CD4-positive, alpha-beta T cell treated with Interferon gamma for 1 hour (primary cell): ENCODE measurements around the gene DSCAM.

Experiments used
- DNase-seq: peaks from one replicate; pipeline ENCODE4 v3.0.0-alpha.2; 2020

Gene DSCAM

DNA sequence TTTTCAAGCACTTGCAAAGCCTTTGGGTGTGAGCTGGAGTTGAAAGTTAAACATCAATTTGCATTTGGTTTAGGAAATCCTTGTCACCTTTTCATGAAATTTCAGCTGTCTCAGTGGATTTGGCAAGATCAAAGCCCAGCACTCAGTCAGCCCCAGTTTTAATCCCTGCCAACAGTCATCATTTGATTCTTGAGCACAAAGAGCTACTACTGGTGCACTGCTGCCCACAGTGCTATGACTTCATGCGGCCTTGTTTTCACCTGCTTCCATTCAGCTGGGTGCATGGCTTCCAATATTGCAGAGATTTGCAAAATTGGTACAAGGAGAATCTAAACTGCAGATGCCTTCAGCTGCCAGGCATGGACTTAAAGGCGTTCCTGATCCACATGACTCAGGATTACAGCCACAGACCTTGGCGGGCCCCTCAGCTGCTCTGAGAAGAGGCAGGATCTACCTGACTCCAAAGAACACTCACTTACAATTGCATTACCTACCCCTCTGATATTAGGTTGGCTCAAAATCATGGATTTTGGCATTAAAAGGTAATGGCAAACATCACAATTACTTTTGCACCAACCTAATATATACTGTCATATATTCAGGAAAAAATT, 259.1 kb downstream of the DSCAM start:
- no peak for DNase-seq

DNA sequence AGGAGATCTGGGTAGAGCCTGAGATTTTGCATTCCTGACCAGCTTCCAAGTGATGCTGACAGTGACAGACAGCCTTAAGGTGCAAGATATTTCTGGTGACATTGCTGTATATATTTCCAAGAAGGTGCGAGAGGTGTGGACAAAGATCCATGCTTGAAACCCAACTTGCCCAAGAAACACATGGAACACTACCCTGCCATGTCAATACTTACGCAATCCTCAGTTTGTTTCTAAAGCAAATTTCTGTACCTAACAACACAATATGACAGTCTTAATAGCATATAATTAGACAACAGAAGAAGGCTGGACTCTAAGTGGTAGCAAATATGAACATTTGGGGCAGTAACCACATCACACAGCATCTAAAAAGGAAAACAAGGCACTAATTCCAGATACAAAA, 260.4 kb downstream of the DSCAM start:
- DNase-seq: no peak

DNA sequence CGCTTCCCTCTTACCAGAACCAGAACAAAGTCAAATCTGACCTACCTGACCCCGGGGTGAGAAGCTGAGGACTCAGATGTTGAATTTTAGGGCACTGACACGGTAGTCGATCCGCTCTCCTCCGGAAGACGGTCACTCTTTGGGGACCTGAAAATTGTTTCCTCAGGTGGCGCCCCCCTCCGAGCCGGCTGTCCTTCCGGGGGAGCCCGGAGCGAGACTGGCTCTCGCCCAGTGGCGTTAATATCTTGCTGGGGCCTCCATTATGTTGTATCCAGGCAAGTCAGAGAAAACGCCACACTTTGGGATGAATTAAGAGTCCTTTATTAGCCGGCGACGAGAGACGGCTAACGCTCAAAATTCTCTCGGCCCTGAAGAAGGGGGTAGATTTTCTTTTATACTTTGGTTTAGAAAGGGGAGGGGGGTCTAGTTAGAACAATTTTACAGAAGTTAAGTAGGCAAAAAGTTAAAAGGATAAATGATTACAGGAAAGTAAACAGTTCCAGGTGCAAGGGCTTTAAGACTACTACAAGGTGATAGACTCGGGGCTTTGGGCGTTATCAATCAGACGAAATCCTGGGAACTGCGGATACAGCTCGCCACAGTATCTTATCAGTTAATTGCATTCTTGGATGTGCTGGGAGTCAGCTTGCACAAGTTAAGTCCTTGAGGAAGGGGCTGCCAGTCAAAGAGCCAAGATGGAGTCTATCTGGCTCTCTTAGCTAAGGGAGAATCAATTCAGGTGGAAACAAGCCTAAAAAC, 269.5 kb downstream of the DSCAM start:
- DNase-seq: no peak

DNA sequence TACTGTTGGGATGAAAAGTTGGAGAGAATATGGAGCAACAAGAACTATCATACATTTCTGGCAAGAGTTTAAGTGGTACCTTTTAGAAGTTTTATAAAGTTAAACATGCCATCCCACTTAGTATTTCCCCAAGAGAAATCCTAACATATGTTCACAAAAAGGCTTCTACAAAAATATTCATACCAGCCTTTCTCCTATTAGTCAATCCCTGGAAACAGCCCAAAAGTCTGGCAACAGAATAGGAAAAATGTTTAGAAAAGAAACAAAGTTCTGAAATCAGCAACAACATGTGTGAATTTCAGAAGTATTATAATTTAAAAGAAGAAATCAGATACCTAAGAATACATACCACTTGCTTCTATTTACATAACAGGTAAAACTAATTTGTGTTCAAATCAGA, 271.0 kb downstream of the DSCAM start:
- no peak for DNase-seq

DNA sequence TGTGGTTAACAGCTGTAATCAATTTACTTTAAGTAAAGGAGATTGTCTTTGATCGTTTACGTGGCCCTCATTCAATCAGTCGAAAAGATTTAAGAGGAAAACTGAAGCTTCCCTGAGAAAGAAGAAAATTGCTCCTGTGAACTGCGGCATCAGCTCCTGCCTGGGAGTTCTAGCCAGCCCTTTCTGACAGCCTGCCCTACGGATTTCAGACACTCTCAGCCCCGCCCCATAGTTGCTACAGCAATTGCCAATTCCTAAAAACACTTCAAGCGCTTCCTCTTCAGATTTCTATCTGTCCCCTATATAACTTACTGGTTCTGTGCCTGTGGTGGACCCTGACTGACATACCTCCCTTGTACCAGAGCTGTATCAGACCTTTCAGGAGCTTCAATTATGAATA, 277.6 kb downstream of the DSCAM start:
- no peak for DNase-seq

DNA sequence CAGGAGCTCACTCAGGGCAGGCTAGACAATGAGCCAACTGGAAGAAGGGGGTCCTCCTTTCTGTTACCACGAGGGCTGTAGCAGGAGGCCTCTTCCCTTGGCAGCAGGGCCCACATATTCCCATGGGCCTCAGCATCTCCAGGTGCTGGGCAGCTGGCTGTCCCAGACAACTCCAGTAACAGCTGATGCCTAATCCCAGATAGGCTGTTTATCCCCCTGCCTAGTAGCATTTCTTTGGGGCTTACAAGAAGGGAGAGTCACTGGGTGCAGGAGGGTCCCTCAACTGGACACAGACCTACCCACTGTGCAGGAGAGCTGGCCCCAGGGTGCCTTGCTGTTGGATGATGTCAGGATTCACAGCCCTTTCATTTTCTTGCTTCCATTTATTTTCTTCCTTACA, 278.2 kb downstream of the DSCAM start:
- DNase-seq: no peak

DNA sequence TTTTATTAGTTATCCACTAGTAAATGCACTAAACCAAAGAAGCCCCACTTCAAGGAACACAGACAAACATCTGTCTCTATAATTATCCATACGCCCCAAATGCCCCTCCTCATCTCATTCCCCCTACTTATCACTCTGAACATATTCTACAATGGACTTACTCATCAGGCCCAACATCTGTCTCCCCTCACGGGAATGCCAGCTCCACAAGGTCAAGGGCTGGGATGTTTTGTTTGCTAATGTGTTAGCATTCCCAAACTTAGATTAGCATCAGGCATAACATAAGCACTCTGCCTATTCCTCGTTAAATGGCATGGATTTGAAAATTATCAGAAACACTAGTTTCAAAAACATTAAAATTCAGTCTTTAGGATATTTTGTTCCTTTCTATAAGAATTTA, 279.5 kb downstream of the DSCAM start:
- no peak for DNase-seq

DNA sequence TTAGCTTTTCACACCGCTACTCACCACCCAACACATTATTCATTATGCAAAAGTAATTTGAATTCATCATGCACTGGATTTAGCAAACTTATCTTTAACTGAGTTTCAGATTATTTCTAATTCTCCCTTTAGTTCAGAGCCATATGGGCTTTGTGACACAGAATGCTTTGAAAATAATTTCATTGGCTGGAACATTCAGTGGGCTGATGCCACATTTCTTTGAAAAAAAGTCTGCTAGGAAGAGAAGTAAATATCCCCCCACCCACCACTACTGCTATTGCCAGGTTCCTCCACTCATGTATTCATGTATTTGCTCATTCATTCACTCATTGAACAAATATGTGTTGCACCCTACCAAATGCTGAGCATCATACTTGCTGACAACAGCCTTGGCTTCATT, 280.5 kb downstream of the DSCAM start:
- no peak for DNase-seq

DNA sequence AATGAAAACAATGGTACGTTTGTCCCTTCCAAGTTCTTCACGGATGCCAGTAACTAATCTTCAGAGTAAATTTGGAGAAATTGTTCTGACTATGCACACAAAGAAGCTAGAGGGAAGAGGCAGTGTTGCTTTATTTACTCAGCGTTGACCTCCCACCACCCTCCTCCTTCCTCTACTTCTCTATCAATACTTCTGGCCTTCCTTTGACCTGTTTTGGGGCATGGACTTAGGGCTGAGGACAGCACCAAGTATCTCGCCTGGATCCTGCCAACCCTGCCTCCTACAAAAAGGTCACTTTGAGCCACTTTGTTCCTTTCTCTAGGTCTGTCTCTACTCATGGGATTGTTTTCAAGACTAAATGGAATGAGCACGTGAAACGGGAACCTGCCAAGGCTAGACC, 282.6 kb downstream of the DSCAM start:
- DNase-seq: no peak

DNA sequence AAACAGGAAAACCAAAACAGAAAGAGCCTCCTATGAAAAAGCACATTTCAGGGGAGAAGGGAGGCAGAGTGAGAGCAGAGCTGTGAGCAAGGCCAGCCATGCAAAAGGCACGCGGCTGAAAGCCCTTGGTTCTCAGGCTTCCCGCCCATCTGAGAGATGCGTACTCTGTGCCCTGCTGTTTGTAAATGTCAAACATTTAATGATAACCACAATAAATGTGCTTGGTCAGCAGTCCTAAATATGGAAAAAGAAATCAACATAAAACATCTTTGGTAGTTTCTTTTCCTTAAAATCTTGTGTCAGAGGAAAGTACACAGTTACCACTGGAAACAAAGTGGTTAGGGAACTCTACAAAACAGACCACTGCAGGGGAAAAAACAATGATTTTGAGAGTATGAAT, 283.1 kb downstream of the DSCAM start:
- DNase-seq: no peak

DNA sequence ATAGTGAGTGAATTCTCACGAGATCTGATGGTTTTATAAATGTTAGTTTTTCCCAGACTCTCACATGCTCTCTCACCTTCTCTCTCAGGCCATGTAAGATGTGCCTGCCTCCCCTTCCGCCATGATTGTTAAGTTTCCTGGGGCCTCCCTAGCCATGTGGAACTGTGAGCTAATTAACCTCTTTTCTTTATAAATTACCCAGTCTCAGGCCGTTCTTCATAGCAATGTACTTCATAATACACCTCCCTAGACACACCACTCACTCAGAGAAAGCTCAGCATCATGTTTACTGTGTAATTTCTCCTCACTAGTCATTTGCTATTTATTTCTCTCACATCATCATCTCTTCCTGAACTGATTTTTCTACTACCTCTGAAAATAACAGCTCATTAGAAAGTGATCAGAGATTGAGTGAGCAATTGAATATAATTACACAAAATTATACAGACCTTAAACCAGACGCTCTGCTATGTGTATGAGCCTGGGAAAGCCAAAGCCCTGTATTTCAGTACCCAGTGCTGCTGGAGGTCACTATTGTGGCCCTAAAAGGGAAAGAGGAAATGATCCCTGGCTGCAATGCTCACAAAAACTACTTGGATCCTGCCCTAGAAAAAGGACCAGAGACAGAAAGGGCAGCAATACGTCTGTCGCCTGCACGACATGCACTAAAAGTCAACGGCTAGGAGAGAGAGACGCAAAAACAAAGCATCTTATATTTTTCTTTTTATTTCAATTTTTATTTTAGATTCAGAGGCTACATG, 284.5 kb downstream of the DSCAM start:
- no peak for DNase-seq

DNA sequence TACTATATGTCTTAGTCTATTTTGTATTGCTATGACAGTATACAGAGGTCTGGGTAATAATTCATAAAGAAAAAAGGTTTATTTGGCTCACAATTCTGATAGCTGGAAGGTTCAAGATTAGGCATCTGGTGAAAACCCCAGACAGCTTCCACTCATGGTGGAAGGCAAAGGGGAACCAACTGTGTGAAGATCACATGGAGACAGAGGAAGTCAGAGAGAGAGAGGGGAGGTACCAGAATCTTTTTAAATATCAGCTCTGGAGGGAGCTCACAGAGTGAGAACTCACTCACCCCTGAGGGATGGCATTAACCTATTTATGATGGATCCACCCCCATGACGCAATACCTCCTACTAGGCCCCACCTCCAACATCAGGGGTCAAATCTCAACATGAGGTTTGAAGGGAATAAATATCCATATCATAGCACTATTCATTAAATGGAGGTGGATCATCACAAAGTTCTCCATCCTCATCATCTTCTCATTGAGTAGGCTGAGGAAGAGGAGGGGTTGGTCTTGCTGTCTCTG, 290.5 kb downstream of the DSCAM start:
- no peak for DNase-seq

DNA sequence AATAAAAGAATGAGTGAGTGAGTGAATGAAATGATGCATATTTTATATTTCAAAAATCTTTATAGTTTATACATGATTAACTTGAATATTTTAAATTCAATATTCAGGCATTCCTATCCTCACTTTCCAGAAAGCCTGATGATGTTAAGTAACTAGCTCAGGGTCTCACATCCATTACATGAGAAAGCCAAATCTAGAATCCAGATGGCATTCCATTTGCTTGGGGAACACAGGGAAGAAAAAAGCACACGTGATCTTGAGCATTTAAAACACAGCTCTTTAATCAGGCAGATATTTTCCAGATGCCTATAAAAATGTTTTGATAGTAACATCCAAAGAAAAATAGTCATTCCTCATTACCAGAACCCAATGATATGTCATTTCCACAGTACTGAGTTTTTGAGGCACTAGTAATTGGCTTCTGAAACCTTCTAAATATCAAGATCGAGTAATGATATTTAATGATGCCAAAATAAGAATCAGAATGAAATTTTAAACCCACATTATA, 291.9 kb downstream of the DSCAM start:
- DNase-seq: no peak

DNA sequence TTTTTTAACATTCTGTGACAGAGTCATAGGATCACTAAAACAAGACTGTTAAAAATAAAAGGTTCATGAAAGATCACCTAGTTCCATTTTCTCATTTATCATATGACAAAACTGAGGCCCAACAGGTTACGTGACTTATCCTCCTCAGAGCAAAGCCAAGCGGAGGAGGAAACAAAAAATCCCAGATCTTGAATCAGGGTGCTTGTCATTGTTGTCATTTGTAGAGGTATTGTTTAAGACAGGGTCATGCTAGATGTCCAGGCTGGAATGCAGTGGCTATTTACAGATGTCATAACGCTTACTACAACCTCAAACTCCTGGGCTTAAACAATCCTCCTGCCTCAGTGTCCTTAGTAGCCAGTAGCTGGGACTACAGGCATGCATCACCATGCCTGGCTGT, 293.2 kb downstream of the DSCAM start:
- no peak for DNase-seq

DNA sequence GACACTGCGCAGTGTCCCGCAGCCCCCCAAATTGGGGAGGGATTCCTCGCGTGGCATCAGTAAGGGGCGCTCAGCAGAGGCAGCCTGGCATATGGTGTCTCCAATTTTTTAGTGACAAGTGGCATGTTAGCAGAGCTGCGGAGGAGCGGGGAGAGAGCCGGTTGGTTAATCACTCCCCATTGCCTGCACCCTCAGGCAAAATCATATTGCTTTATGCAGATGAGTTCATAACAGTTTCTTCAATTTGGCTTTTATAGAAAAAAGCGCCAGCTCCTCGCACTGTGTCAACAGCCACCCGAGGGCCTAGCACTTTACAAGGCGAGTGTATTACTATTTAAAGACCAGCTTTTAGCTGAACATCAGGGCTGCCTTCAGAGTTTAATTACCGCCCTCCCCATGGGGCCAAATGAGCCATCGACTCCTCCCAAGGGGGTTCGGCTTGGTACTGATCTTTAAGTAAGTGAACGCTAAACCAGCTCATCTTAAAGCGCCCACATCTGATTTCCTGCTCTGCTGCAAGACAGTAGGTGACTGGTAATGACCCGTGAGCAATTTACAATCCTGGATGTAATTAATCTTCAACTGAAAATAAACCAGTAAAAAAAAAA, 298.9 kb downstream of the DSCAM start:
- no peak for DNase-seq

DNA sequence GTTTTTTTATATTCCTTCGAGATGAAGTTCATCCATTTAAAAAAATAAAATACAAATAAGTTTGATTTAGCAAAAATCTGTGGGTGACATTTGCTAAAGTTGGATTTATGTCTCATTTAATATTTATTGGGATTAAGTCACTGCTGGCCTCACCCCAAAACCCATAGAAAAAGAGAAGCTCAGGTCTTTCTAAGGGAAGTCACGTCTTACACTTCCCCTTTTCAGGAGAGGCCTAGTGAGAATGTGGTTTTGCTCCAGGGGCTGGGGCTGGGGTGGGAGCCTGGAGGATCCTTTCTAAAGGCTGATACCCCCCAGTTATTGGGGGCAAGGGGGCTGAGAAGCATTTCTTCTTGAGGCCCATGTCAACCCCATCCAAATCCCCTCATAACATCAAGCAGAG, 300.3 kb downstream of the DSCAM start:
- no peak for DNase-seq

DNA sequence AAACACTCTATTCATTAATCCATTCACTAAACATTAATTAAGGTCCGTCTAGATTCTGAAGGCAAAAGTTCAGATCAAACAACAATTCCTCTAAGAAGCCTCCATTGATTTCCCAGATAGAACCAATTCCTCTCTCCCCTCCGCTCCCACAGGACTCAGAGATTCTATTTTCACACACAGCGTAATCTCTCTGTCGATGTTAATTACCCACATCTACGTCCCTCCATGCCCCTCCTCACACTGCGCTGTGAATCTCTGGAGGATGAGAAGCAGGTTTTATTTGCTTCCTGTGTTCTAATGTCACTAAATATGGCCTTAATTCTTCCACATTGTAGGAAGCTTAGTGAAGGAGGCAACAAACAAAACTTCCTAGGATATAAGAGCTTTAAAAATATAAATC, 306.7 kb downstream of the DSCAM start:
- no peak for DNase-seq

DNA sequence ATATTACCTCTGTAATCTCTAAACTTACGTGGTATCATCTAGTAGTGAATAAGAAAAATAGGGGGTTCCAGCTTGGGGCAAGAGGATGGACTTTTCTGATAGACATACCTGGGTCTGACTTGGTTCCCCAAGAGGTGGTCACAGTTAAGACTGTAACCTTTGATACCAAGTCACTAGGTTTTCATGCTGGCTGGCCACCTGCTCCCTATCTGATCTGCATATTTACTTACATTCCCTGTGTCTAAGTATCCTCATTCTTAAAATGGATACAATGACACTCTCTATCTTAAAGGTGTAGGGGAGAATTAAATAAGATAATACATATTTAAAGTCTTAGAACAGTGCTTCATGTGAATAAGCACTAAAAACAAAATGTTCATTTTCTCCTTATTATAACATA, 312.1 kb downstream of the DSCAM start:
- DNase-seq: no peak

DNA sequence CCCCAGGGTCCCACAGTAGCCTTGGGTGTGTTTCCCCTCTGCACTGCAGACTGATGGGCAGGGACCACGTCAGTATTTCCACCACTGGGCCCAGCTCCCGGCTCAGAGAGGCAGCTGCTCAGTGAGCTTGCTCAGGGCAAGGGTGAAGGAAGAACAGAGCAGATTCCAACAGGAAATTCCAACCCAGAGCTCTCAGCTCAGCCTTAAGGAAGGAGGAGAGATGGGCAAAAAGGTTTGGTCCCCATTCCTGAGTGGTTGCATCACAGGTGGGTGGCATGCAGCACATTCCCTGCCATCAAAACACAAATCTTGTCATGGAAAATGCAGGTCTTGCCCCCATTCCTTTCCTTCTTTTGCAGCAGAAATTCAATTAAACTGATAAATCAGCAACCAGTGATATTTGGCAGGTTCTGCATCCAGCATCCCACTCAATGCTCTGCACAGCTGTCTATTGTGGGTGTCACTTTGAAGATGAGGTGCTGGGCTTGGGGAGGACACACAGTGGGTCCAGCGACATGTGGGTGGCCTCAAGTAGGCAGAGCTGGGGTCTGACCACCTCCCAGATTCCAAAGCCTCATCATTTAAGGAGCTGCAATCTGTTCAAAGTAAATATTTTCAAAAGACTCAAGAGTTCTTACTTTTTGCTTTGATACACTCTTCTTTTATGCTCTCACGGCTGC, 315.4 kb downstream of the DSCAM start:
- DNase-seq: no peak

DNA sequence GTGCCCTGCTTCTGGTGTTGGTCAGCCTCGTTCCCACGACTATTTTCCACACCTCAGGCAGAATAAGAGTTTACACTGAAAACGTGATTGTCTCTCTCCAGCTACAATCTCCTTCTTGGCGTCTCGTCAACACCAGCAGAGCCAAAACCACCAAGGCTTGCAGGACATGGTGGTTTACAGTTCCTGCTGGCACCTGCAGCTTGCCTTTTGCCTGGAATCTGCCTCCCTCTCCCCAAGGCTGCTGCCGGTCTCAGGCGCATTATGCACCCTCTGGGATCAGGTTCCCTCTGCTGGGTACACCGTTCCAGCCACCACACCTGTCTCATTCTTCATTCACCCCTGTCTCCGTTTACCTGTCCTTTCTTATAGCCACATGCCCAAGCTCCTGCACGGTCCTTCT, 315.9 kb downstream of the DSCAM start:
- no peak for DNase-seq

DNA sequence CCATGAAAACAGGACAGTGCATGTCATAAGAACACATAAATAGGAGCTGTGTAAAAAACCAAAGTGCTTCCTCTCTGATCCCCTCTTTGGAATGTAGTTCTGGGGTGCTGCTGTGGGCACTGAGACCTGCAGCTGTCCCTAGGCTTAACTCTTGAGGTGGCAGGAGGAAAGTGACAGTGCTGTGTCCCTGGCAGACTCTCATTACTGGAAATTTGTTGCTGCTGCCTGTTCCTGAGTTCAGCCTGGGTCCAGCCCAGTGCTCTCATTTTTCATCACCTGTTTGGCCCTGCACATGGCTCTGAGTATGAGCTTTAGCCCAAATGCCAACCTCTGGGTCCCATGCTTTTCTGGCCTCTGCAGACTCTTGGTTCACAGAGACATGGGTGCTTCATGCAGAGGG, 329.3 kb downstream of the DSCAM start:
- DNase-seq: no peak

DNA sequence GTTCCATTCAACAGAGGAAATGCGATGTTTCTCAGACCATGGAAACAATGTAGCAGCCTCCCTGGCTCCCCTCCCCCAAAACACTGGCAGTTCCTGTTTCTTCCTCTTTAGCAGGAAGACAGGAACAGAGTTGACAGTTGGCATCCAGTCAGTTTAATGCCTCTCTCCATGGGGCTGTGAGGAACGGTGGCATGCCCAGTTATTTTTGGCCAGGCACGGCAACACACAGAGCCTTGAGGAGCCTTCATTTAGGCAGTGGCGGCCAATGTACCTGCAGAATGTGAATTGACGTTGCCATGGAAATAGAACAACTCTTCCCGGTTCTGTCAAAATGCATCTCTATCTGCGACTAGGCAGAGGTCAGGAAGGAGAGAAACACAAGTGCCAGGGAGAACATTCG, 330.6 kb downstream of the DSCAM start:
- no peak for DNase-seq

DNA sequence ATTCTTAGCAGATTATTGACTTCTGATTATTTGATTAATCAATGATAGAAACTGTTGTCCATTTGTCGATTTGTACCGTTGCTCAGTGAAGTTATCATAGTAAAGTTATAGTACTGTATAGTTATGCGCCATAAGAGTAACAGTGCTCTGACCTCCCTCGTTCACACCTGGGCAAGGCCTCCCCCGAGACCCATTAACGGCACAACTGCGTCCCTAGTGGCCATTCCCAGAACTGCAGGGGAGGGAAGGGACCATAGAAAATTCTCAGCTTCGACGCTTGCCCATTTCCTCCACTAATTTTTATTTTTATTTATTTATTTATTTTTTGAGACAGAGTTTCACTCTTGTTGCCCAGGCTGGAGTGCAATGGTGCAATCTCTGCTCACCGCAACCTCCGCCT, 334.4 kb downstream of the DSCAM start:
- DNase-seq: no peak
